GM19455 (cell line): Measurements from ENCODE around the gene MYL6B.
A peak's percentile ranks its signal among the peaks of the same experiment; 100 is the strongest.
"Not testable (repeated sequence)": the region's sequence is repeated elsewhere in the genome, so short reads cannot be mapped to it uniquely, and the experiment has no call there.

Experiments used
- ATAC-seq: cut with Tn5 transposase; IDR thresholded peaks from one replicate; pipeline ENCODE4 v1.9.1; 2021; ENCODE audit not compliant: unreplicated experiment

MYL6B gene

GRCh38 chr12:56163533-56164344 is 11.4 kb downstream of the MYL6B start:
- no peak for ATAC-seq

- no peak for ATAC-seq
Observed at GRCh38 chr12:56164345-56164729, 11.9 kb downstream of the MYL6B start.

GRCh38 chr12:56165369-56165768 is 13.0 kb downstream of the MYL6B start:
- no peak for ATAC-seq

- no peak for ATAC-seq
Observed at GRCh38 chr12:56169229-56169759, 16.9 kb downstream of the MYL6B start.

GRCh38 chr12:56172839-56173238 is 20.5 kb downstream of the MYL6B start:
- ATAC-seq, result no peak

- ATAC-seq, result no peak
Observed at GRCh38 chr12:56178347-56178746, 26.0 kb downstream of the MYL6B start.

- no peak for ATAC-seq
Observed at GRCh38 chr12:56186957-56187356, 34.6 kb downstream of the MYL6B start.

GRCh38 chr12:56188131-56188777 is 35.9 kb downstream of the MYL6B start:
- no peak for ATAC-seq

- ATAC-seq, result no peak
Observed at GRCh38 chr12:56188778-56189098, 36.4 kb downstream of the MYL6B start.

GRCh38 chr12:56189099-56189917 is 36.9 kb downstream of the MYL6B start, which contains the start of gene SMARCC2:
TSS of gene SMARCC2 (minus strand) at chr12:56189483. CDS start at chr12:56189461, 22 bp downstream.
- peak; percentile 73 for ATAC-seq

GRCh38 chr12:56189918-56190694 is 37.7 kb downstream of the MYL6B start:
- peak; percentile 30 for ATAC-seq

- ATAC-seq, result no peak
Observed at GRCh38 chr12:56190695-56191155, 38.3 kb downstream of the MYL6B start.

GRCh38 chr12:56192582-56192981 is 40.2 kb downstream of the MYL6B start:
- no peak for ATAC-seq

- no peak for ATAC-seq
Observed at GRCh38 chr12:56193025-56193578, 40.7 kb downstream of the MYL6B start.

- ATAC-seq, result not testable (repeated sequence)
Observed at GRCh38 chr12:56196818-56197550, 44.6 kb downstream of the MYL6B start.

- no peak for ATAC-seq
Observed at GRCh38 chr12:56197921-56198635, 45.7 kb downstream of the MYL6B start.

GRCh38 chr12:56198836-56199235 is 46.4 kb downstream of the MYL6B start:
- ATAC-seq, result no peak

- no peak for ATAC-seq
Observed at GRCh38 chr12:56202366-56202765, 50.0 kb downstream of the MYL6B start.

GRCh38 chr12:56202838-56203237 is 50.5 kb downstream of the MYL6B start:
- no peak for ATAC-seq
